GM18519 (cell line): ENCODE measurements around the gene HMSD.
A peak's percentile ranks its signal among the peaks of the same experiment; 100 is the strongest.
"Not testable (repeated sequence)": the region's sequence is repeated elsewhere in the genome, so short reads cannot be mapped to it uniquely, and the experiment has no call there.

ENCODE experiments used
- ATAC-seq: cut with Tn5 transposase; IDR thresholded peaks from one replicate; pipeline ENCODE4 v1.9.1; 2021; ENCODE audit warnings: mild to moderate bottlenecking, moderate library complexity; ENCODE audit not compliant: unreplicated experiment, low FRiP score

Gene HMSD

DNA sequence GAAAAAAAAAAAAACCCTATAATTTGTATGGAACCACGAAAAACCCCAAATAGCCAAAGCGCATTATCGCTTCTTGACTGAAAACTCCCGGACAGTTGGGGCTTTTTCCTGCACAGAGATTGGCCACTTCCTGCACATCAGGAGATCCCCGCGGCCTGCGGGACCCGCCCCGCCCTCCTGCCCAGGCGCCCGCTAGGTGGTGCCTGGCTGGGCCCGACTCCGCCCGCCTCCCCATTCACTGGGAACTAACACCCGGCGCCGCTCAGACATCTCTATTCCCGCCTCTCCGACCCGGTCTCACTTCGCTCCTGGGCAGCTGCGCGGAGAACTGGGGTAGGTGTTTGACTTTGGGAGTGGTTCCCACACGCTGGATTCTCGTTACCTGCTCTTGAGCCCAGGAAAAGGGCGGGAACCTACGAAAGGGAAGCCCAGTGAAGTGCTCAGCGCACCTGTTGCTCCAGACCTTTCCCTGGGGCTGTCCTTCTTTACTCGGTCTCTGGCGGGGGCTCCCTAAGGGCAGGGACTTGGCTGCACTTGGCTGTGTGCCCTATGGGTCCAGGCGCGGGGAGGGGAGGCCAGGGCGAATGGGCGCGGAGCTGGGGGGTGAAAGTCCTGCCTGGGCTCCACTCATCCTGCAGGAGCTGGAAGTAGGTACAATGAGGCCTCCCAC, at the start of gene HMSD:
Gene HMSD (plus strand): TSS at position 234 of the 670 bp plus-strand sequence. CDS start 4,155 bp downstream, outside the sequence.
- ATAC-seq = peak; percentile 76

DNA sequence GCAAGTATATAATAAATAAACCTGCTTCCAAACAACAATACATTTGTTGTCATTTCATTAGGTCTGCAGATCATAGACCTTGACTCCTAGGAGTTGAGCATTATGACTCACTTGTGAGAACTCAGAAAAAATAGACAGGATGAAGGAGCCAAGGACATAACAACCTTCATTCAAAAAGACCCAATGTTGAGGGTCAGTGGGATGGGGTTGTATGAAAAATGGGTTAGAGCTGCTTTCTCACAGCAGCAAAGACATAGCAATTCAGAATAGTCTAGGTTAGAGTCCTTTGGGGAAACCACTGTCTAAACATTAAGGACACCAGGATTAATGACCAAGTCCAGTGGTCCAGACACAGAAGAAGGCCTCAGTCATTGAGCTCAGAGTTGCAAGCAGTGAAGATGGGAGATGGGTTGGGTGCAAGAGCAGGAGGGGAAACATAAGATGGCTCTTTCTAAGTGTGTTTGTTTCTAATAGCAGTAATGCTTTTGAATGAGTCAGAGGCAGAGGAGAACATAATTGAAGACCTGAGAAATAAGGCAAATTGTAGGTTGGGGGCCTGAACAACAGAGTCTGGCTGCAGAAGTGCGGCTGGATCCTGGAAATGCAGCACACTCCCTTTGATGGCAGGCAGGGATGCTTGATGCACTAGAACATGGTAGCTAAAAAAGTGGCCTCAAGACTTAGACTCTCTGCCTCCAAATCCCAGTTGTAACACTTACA, 45.1 kb upstream of the HMSD start:
- ATAC-seq = no peak

- no peak for ATAC-seq
Observed at GRCh38 chr18:63904694-63905093, 44.4 kb upstream of the HMSD start.

DNA sequence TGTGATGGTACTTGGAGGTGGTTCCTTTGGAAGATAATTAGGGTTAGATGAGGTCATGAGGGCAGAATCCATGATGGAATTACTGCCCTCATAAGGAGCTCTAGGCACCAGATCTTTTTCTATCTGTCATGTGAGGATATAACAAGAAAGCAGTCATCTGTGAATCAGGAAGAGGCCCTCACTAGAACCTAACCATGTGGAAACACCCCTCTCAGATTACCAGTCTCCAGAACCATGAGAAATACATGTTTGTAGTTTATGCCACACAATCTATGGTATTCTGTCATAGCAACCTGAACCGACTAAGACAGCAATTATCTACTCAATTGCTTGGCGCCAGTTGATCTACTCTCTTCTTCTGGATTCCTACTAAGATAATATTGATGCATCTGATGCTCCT, 43.7 kb upstream of the HMSD start:
- ATAC-seq = no peak

DNA sequence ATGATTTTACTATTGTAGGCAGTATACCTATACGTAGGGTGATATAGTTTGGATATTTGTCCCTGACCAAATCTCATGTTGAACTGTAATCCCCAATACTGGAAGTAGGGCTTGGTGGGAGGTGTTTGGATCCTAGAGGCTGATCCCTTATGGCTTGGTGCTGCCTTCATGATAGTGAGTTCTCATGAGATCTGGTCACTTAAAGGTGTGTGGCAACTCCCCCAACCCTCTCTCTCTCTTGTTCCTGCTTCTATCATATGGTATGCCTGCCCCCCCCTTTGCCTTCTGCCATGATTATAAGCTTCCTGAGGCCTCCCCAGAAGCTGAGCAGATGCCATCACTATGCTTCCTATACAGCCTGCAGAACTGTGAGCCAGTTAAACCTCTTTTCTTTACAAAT, 43.0 kb upstream of the HMSD start:
- ATAC-seq = no peak

DNA sequence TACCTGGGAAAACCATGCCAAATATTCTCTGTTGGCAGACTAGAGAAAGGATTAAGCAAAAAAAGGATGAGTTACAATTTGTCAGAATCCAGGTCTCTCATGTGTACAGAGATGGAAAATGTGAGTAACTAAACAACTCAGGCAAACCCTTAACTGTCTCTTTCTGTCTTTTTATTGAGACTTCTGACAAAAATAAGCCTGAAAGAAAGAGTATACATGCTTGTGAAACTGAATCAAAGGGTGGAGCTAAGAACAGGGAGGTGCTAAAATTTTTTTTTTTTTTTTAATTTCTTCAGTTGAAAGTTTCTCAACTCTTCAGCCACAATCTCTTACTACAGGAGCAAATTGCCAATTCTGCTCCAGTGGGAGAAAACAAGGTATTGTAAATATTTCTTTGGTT, 41.4 kb upstream of the HMSD start, which contains the start of gene SERPINB10:
Gene SERPINB10 (plus strand): TSS at position 295 of the 400 bp plus-strand sequence. CDS start 7,553 bp downstream, outside the sequence.
- peak; percentile 62 for ATAC-seq

DNA sequence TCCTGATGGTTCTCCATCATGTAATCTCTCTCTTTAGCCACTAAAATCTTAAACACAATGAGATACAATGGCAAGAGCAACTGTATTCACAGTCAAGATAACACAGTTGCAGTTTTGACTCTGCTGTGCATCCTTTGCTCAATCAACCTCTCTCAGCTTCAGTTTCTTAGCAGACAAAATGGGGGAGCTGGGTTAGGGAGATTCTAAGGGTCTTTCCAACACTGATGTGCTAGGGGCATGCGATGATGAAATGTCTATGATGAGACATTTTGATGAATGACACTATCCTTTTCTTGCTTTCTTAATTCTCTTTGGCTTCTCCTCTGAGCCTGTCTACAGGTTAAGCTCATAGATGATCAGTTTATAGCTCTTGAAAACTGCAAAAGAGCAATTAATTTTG, 40.2 kb upstream of the HMSD start:
- peak; percentile 30 for ATAC-seq

- peak; percentile 43 for ATAC-seq
Observed at GRCh38 chr18:63909870-63910269, 39.2 kb upstream of the HMSD start.

- no peak for ATAC-seq
Observed at GRCh38 chr18:63917817-63918216, 31.3 kb upstream of the HMSD start.

DNA sequence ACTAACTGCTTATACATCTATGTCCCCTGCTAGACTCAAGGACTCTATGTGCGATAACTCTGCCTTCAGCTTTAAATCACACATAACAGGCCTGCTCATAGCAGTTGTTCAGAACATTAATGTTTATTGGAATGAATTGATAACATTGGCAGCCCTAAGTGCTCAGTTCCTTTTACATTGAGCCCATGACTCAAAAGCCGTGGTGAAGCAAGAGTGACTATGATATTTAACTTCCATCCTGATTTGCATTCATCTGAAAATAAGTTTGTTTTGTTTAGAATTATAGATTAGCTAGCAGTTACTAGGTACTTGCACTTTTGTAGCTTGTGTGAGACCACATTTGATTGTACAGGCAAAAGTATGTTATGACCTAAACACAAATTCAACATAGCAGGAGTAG, 27.1 kb upstream of the HMSD start:
- ATAC-seq = no peak

GRCh38 chr18:63924551-63924950, 24.6 kb upstream of the HMSD start:
- ATAC-seq = no peak

DNA sequence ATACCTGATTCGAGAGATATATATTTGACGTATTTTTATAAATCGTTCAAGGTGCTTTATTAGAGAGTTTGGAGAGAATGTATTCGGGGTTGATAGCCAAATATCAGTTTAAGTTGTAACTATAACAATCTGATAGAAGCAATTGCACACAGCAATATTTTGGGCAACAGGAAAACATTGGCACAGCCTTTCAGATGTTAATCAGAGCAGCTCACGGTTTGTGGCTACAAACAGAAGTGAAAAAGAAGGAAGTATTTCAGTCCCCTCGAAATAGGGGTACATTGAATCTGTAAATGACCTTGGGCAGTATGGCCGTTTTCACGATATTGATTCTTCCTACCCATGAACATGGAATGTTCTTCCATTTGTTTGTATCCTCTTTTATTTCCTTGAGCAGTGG, 20.8 kb upstream of the HMSD start:
- no peak for ATAC-seq

DNA sequence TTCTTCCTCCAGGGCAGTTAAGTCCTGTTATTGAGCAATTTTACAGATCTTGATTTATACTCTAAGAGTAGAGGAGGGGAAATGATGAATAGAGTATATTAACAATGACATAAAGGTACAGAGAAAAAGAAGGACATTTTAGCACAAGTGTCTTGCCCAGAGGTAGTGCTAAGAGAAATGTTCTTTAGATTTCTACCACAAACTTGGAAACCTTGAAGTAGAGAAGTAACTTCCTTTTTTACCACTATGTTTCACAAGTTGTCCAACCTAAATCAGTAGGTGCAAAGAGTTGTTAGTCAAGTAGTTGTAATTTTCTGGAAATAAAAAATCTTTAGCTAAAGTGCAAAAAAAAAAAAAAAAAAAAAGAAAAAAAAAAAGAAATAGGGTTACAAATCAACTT, 19.7 kb upstream of the HMSD start:
- not testable (repeated sequence) for ATAC-seq

GRCh38 chr18:63930773-63931354, 18.2 kb upstream of the HMSD start:
- no peak for ATAC-seq

- ATAC-seq = peak; percentile 91
Observed at GRCh38 chr18:63936156-63936931, 12.8 kb upstream of the HMSD start.

- peak; percentile 21 for ATAC-seq
Observed at GRCh38 chr18:63936932-63937393, 12.1 kb upstream of the HMSD start.

DNA sequence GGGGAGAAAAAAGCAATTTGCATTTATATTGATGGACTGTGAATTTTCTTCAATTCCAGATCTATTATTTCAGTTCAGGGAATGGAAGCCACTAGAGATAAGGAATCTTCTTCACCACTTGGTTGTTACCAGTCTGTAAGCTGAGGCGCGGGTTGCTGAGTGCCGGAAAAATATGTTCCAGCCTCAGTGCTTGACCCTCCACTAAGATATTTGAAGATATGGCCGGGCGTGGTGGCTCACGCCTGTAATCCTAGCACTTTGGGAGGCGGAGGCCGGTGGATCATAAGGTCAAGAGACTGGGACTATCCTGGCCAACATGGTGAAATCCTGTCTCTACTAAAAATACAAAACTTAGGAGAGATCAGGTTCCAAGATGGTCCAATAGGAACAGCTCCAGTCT, 9.1 kb upstream of the HMSD start:
- ATAC-seq = no peak

- not testable (repeated sequence) for ATAC-seq
Observed at GRCh38 chr18:63940543-63941050, 8.5 kb upstream of the HMSD start.

- ATAC-seq = no peak
Observed at GRCh38 chr18:63947051-63947790, 1.9 kb upstream of the HMSD start.

- ATAC-seq = peak; percentile 50
Observed at GRCh38 chr18:63951302-63951705, 2.2 kb downstream of the HMSD start.
